HG02943 (cell line): Measurements from ENCODE around the gene COL28A1.
"Not testable (repeated sequence)": the region's sequence is repeated elsewhere in the genome, so short reads cannot be mapped to it uniquely, and the experiment has no call there.

Source experiments
- ATAC-seq: cut with Tn5 transposase; IDR thresholded peaks from one replicate; pipeline ENCODE4 v1.9.1; 2021; ENCODE audit warnings: mild to moderate bottlenecking, low read depth, moderate library complexity; ENCODE audit not compliant: unreplicated experiment

Gene COL28A1

GRCh38 chr7:7563269-7563668 lies 27.6 kb upstream of the COL28A1 start:
- no peak for ATAC-seq

- no peak for ATAC-seq
Measured at GRCh38 chr7:7562736-7563135, 27.1 kb upstream of the COL28A1 start.

GRCh38 chr7:7561591-7561990 lies 25.9 kb upstream of the COL28A1 start:
- not testable (repeated sequence) for ATAC-seq

- no peak for ATAC-seq
Measured at GRCh38 chr7:7557252-7557651, 21.6 kb upstream of the COL28A1 start.

GRCh38 chr7:7556852-7557251 lies 21.2 kb upstream of the COL28A1 start:
- ATAC-seq, result no peak

- no peak for ATAC-seq
Measured at GRCh38 chr7:7554649-7555575, 19.2 kb upstream of the COL28A1 start.

GRCh38 chr7:7554021-7554432 lies 18.4 kb upstream of the COL28A1 start:
- ATAC-seq, result no peak

GRCh38 chr7:7553386-7553785 lies 17.7 kb upstream of the COL28A1 start:
- ATAC-seq, result no peak

- no peak for ATAC-seq
Measured at GRCh38 chr7:7552199-7552598, 16.5 kb upstream of the COL28A1 start.

- ATAC-seq, result no peak
Measured at GRCh38 chr7:7550663-7551062, 15.0 kb upstream of the COL28A1 start.

- no peak for ATAC-seq
Measured at GRCh38 chr7:7548407-7548806, 12.7 kb upstream of the COL28A1 start.

GRCh38 chr7:7542251-7542835 lies 6.7 kb upstream of the COL28A1 start:
- no peak for ATAC-seq

GRCh38 chr7:7539711-7540110 lies 4.0 kb upstream of the COL28A1 start:
- ATAC-seq, result no peak

- ATAC-seq, result no peak
Measured at GRCh38 chr7:7539152-7539551, 3.5 kb upstream of the COL28A1 start.

GRCh38 chr7:7537711-7538110 lies 2.0 kb upstream of the COL28A1 start:
- ATAC-seq, result no peak

- no peak for ATAC-seq
Measured at GRCh38 chr7:7536396-7537019, 835 bp upstream of the COL28A1 start.

- ATAC-seq, result no peak
Measured at GRCh38 chr7:7533831-7534430, 1.7 kb downstream of the COL28A1 start.

- no peak for ATAC-seq
Measured at GRCh38 chr7:7529328-7529727, 6.3 kb downstream of the COL28A1 start.

GRCh38 chr7:7527047-7527446 lies 8.6 kb downstream of the COL28A1 start:
- ATAC-seq, result no peak

- ATAC-seq, result no peak
Measured at GRCh38 chr7:7526006-7526405, 9.7 kb downstream of the COL28A1 start.

- ATAC-seq, result no peak
Measured at GRCh38 chr7:7524121-7524520, 11.6 kb downstream of the COL28A1 start.
